ELF-1 (cell line): ENCODE data around the gene LCORL.
"Not testable (repeated sequence)": the region's sequence is repeated elsewhere in the genome, so short reads cannot be mapped to it uniquely, and the experiment has no call there.

Experiments used
- DNase-seq: peaks from one replicate; pipeline ENCODE4 v3.0.0-alpha.2; 2016; ENCODE audit warnings: low read depth, low spot score

LCORL gene

DNA sequence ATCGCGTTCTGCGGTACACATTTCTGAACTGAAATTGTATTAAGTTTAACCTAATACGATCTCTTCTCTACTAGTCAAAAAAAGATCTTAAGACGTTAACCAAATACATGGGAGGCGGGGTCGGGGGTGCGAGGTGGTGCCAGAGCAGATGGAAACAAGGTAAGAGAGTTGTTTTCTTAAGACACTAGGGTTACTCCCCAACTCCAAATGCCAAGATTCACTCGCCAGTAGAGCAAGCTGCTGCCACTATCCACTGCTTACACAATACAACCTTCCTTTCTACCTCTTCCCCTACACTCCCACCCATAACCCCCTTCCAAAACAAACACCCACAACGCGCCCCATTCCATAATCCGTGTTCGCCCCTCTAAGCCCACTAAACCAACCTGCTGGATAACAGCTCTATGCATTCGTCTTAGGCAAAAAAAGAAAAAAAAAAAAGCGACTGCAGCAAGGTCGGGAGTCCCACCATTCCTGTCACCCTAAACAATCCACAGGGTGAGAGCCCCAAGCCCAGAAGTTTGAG, 1.3 kb downstream of the LCORL start:
- DNase-seq = no peak

DNA sequence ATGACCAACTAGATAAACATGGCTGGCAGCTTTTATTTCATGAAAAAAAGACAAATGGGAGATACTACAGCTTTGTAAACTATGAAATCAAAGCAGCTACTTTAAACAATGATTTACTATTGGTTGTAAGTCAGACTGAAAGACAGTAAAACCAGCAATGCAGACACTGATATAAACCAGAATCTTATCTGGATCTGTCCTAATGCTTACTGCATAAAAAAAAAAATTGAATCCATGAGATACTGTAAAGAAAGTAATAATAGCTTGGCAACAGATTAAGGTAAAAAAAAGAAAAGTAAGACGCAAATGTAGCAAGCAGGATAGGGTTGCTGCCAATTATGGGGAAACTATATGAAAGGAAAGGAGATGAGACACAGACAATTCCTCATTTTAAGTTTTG, 7.3 kb downstream of the LCORL start:
- DNase-seq = no peak

DNA sequence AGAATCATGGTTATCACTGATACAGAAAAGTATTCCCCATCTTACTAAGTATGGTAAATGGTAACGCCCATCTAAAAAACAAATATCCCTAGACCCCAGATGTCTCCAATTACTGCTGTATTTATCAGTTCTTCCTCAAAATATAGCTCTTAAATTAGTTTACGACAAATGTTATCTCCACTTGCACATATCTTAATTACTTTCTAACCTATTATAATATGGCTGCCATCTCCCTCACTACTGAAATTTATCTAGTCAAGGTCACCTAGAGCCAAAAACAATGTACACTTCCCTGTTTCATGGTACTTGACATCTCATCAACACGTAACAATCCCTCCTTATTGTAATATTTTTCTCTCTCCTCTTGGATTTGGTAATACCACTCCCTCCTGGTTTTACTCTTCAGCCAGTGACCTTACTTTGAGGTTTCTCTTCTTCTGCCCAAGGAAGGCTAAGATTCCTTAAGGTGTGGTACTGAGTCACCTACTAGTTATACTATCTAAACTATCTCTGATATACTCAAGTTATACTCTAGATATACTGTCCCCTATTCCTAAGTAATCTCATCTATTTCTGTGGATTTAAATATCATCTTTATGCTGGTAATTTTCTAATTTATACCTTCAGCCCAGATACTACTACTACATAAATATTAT, 8.6 kb downstream of the LCORL start:
- no peak for DNase-seq

DNA sequence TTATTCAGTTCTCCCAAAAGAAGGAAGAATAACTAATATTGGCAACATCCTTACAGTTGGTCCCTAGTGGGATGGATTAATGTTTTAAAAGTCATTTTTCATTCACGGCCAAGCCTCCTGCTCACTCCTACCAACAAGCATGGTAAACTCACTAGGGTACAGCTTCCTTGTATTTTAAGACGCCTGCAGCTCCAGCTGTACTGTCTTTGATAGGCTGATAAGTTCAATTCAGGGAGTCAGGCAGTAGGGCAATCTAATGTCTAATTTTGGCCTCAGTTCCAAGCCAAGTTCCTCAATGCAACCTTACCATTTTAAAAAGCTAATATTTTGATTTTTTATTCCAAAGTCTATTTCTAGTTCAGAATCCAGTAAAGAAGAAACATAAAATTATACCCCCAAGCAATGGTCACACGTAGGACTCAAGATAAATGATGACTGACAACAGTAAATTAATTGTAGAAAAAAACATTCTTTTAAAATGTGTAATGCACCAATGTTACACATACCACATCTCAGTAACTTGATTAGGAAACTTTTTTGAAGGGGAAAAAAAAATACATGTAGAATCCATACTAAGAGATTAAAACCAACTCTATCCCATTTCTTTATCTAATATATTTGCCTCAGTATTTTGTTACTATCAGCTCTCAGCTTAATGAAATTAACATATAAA, 9.3 kb downstream of the LCORL start:
- no peak for DNase-seq

DNA sequence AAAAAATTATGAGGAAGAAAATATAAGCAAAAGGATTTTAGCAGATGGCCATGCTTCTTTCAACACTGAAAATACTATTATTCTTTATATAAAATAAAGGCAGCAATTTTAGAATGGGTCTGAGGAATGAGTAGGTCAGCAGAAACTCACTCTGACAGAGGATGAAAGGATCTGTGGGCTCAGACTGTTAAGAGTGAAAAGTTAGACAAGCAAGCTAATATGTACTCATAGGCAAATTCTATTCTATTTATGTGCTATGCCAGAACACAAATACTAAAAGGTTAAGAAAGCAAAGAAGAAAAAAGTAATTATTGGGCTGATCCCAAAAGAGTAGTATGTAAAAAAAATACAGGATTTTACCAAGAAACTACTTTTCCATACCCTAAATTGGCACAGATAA, 13.9 kb downstream of the LCORL start:
- DNase-seq = no peak

DNA sequence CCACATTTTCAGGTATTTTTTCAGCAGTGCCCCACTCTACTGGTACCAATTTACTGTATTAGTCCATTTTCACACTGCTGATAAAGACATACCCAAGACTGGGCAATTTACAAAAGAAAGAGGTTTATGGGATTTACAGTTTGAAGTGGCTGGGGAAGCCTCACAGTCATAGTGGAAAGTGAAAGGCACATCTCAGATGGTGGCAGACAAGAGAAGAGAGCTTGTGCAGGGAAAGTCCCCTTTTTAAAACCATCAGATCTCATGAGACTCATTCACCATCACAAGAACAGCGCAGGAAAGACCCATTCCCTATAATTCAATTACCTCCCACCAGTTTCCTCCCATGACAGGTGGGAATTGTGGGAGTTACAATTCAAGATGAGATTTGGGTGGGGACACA, 15.1 kb downstream of the LCORL start:
- DNase-seq = not testable (repeated sequence)

DNA sequence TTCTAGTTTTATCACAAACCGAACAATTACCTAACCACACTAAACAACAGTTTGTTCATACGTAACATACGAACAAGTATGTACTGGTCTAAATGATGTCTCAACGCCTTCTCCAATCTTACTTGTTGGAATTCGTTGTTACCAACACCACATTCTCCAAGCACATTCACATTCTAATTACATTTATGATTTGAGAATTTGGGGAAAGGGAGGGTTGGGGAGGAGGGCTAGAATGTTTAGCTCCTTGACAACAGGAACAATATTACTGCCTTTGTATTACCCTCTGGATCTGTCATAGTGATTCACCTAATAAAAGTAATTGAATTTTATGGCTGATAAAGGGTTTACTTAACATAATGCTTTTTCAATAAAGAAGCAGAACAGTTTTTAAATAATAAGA, 24.4 kb downstream of the LCORL start:
- no peak for DNase-seq

DNA sequence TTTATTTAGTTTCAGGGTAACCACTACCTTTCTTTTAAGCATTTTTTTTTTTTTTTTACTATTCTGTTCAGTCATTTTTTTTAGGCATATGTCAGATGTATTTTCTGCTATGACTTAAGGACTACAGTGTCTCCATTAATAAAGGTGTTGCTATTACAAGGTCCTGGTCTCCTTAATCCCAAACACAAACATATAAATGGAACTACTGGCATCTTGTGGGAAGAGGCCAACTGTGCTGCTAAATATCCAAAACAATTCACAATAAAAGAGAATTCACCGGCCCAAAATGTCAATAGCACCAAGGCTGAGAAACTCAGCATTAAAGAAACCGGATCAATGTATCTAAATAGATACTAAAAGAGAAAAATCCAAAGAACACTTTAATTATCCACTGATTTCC, 26.4 kb downstream of the LCORL start:
- no peak for DNase-seq

DNA sequence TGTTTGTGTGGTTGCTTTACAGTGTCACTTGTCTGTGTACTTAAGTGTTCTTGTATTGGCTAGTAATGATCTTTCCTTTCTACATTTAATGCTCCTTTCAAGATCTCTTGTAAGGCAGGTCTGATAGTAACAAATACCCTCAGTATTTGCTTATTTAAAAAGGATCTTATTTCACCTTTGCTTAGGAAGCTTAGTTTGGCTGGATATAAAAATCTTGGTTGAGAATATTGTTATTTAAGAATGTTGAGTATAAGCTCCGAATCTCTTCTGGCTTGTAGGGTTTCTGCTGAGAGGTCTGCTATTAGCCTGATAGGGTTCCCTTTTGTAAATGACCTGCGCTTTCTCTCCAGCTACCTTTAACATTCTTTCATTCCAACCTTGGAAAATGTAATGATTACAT, 35.7 kb downstream of the LCORL start:
- DNase-seq = no peak

DNA sequence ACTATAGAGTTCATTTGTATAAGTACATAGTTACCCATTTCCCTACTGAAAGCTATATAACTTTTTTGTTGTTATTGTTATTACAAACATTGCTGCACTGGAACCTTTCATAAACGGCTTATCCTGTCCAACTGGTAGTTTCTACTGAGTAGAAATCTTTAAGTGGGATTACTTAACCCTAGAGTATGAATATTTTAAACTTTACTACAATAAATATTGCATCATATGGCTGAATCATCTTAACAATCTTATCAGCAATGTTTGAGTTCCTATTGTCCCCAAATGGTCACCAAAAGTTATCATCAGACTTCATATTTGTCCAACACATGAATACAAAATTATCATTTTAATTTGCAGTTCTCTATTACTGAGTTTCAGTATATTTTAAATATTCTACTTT, 40.5 kb downstream of the LCORL start:
- DNase-seq = no peak

DNA sequence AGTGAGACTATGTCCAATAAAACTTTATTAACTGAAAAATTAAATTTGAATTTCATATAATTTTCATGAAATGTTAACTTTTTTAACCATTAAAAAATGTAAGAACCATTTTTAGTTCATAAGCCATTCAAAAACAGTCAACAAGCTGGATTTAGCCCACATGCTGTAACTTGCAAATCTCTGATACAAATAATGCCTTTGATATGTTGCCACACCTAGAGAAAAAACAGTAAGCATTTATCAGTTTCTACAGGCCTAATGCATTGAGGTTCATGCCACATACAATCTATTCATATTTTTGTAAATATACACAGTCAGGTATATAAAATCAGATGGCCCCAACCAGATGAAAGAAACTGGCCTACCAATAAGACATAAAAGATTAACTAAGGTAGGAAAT, 52.8 kb downstream of the LCORL start:
- no peak for DNase-seq

DNA sequence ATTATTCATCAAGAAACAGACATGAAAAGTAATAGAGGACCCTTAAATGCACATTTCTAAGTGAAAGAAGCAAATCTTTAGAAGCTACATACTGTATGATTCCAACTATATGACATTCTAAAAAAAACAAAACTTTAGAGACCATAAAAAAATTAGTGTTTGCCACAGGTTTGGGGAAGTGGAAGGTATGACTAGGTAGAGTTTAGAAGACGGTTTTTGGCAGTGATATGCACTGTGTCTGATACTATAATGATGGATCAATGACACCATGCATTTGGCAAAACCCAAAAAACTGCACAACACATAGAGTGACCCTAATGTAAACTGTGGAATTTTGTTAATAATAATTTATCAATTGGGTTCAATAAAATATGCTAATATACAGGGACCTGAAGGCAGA, 54.5 kb downstream of the LCORL start:
- DNase-seq = no peak

DNA sequence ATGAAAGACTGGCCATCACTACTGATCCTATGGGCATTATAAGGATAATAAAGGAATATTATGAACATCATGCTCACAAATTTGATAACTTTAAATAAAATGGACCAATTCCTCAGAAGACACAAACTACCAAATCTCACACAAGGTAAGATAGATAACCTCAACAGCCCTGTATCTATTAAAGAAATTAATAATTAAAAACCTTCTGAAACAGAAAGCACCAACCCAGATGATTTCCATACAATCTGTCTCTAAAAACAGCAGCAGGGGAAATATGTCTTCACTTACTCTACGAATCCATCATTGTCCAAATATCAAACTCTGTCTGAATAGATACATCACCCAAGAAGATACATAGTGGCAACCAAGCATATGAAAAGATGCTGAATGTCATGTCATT, 55.2 kb downstream of the LCORL start:
- no peak for DNase-seq

DNA sequence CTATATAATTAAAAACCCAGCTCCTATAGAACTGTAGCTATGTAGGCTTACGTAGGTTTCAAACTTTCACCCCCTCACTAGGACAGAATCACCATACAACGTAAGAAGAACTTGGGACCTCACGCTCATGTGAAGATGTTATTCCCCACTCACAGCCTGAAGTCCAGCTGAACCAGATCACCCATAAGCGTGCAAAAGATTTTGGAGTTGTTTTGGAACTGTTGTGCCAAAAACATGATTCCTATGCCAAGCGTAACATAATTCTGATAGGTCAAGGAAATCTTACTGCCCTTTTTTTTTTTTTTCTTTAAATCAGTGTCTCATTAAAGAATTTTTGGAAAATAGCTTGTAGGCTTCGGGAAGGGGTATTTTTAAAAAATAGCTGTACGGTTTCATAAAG, 57.0 kb downstream of the LCORL start:
- DNase-seq = no peak

DNA sequence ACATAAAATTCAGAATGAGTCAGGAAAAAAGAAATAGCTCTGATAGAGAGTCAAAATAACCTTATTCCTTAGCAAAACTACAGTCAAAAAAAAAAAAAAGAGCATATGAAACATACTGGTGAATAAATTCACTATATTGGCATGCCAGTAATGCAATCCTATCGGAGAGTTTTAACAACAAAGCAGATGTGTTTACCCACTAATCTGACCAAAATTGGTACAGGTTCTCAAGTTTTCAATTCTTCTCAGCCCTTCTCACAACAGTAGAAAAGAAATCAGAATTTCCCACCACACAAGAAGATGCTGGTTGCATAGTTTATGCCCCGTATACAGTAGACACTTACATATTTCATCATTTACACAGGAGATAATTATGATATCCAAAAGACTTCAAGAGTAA, 59.4 kb downstream of the LCORL start:
- DNase-seq = no peak

DNA sequence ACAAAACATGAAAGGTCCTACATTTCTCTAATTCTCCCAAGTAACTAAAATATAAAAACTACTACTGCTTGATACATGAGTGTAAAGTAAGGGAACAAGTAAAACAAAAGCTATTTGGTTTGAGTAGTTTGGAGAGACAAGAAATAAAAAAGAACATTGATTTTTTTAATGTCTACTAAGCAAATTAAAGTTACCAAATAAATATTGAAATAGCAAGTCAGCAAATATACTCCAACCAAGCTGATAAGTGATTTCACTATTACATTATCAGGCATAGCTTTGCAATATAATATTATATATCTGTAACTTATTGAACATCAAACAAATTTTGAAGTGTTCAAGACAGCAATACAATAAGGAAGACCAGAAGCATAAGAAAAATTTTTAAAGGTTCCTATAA, 60.3 kb downstream of the LCORL start:
- DNase-seq = no peak

DNA sequence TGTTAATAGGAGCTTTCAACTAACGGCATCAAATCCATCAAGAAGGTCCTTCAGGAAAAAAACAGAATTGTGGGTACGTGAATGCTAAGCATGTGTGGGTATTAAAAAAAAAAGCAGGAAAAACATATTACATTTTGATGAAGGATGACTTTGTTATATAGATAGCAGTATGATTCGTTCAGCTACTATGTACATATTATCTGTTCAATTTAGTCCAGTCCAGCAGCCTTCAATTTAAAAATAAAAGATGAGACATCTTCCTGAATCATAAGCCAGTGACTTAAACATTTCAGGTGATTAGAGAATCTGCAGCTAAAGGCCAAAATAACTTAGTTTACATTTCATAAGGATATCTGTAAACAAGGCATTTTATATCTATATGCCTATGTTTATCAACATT, 63.4 kb downstream of the LCORL start:
- no peak for DNase-seq

DNA sequence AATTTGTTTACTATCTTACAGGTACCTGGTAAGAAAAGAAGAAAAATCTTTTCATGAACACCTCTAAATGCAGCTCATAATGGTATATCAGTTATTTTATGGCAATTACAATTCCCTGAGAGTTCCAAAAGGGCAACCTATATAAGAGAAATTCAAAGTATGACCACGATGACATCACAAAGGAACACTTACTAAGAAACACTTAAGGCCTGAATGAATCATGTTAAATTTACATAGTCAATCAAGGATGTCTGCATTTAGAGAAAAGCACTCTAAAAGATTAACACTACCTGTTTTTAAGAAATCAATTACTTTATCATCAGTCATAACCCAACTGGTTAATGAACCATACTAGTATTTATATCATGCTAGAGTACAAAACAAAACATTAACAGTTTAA, 63.9 kb downstream of the LCORL start:
- no peak for DNase-seq

DNA sequence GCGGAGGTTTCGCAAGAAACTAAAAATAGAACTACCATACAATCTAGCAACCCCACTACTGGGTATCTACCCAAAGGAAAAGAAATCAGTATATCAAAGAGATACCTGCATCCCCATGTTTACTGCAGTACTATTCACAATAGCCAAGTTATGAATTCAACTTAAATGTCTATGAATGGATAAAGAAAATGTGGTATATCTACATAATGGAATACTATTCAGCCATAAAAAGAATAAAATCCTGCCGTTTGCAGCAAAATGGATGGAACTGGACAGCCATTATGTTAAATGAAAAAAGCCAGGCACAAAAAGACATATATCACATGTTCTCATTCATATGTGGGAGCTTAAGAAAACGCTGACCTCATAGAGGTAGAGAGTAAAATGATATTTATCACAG, 65.3 kb downstream of the LCORL start:
- no peak for DNase-seq

DNA sequence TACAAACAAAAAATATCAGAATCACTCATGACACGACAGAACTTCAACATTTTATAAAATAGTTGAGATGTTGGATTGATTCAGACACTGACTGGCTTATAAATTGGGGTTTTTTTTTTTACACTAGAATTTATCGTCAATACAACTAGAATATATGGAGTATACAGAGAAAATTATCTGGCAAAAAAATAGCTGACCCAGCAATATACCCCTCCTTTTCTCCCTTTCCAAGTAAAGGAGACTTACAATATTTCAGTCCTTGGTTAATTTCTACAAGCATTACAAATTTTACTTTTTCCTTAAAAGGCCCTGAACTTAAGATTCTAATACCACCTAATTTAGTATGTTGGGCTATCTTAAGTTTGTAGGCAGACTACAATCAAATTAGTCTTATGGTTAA, 76.3 kb downstream of the LCORL start:
- no peak for DNase-seq

DNA sequence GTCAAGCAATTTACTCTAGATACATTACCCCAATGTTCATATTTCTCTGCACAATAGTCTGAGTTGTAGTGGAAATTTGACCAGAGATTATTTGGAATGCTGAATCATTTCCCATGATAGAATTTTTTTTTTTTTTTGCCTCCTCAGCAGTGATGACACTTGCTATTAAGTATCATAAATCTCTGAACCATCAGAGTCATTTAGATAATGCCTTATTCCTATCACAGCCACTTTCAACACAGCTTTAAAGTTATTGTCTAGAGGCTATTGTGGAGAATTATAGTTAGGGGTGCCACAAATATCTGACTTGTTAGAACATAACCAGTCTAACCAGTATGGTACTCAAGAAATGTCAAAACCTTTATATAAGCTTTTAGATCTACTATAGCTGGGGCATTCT, 79.8 kb downstream of the LCORL start:
- DNase-seq = no peak

DNA sequence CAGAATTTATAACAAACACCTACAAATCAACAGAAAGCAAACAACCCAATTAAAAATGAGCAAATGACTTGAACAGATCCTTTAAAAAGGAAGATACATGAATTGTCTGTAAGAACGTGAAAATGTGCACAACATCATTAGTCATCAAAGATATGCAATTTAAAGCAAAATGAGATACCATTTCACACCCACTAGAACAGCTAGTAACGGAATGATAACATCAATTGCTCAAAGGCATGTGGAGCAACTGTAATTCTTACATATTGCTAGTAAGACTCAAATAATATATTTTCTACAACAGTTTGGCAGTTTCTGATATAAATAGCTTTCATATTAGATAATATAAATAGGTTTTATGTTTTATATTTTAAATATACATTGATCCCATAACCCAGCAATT, 82.5 kb downstream of the LCORL start:
- DNase-seq = no peak

DNA sequence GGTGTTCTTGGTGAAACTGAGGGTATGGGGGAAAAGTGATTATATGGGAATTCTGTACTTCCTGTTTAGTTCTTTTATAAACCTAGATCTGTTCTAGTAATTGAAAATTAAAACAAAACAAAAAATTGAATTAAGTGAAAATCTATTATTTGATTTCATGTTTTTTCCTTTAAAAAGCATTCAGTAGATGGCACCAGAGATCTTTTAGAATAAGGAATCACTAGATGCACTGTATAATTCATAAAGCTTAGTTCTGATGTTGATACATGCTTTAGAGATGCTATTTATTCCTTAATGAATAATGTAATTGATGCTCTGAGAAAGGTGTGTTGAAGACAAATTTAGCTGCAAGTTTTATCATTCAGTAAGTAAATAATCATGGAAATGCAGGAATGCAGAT, 87.3 kb downstream of the LCORL start:
- DNase-seq = no peak

DNA sequence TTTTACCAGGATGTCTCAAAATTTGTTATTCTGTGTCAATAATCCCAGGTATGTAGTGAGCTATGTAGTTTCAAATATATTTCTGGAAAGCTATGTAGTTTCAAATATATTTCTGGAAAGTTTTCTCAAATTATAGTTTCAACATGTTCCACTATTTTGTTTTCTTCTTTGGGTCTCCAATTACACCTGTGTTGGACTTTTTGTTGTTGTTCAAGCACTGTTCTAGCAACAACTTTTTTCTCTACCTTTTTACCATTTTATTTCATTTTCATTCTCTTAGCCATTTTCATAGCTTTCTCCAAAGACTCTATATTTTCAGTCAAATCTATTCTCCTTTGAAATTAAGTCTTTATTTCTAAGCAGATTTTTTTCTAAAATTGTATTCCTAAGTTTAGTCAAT, 88.4 kb downstream of the LCORL start:
- DNase-seq = no peak
